SHP77 (cell line): ENCODE data around the gene JPH2.

Experiments used
- DNase-seq, 2 experiments: peaks; one replicate each; lab custom pipeline; 2025; lab: John Stamatoyannopoulos, UW

Gene JPH2

DNA sequence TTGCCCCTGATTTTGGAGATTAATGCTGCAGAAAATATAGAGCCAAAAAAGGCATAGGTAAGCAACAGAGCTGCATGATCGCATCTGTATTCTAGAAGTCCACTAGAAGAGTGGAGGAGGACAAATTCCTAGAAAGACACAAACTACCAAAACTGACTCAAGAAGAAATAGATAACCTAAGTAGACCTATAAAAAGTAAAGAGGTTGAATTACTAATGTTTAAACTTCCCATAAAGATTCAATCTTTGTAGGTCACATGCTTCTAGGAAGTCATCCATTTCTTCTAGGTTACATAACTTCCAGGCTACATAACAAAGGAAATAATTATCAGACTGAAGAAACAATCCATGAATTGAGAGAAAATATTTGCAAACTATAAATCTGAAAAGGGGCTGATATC is 84.4 kb downstream of the JPH2 start:
- DNase-seq = no peak

DNA sequence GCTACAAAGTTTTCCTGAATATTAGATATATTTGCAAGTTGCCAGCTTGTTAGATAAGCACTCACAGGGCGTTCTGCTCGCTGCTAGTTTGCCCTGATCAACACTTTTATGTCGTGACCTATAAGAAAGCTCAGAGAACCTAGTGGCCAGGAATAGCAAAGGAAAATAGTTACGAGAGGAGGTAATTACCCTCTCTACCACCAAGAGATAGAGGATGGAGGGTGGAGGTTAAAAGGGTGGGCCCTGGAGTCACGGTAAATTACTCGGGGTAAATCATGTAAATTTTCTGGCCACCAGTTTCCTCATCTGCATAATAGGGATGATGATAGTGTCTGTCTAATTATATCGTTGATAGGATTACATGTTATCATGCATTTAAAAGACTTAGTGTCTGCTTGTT is 87.2 kb downstream of the JPH2 start:
- DNase-seq = no peak

DNA sequence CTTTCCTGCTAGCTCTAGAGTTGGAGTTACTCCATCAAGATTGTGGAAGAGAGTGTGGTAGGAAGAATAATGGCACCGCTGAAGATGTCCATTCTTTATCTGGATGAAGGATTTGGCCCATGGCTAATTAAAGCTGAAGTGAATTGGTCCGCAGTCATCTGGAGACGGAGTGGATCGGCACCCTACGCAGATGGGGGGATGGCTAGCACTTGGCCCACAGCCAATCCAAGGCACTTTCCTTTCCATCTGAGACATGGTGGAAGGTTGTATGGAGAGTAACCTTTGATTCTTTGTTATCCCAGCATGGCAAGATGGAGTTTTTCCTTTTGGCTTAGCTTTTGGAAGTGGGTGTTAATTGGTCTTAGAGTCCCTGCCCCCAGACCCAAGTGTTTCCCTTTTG is 88.3 kb downstream of the JPH2 start:
- no peak for DNase-seq

DNA sequence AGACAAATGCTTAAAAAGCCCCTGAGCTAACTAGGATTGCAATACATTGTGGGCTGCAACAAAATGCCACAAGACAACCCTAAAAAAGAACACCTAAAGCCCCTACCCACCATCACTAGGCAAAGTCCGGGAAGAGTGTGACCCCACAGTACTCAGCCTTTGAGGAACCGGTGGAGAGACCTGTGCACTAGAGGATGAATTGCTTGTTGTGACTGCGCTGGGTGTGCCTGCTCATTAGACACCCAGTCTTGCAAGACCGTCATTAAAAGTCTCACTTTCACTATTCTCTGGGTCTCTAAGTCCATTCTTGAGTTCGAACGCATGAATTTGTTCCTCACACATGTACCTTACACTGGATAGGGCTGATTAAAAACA is 88.7 kb downstream of the JPH2 start:
- DNase-seq = no peak

DNA sequence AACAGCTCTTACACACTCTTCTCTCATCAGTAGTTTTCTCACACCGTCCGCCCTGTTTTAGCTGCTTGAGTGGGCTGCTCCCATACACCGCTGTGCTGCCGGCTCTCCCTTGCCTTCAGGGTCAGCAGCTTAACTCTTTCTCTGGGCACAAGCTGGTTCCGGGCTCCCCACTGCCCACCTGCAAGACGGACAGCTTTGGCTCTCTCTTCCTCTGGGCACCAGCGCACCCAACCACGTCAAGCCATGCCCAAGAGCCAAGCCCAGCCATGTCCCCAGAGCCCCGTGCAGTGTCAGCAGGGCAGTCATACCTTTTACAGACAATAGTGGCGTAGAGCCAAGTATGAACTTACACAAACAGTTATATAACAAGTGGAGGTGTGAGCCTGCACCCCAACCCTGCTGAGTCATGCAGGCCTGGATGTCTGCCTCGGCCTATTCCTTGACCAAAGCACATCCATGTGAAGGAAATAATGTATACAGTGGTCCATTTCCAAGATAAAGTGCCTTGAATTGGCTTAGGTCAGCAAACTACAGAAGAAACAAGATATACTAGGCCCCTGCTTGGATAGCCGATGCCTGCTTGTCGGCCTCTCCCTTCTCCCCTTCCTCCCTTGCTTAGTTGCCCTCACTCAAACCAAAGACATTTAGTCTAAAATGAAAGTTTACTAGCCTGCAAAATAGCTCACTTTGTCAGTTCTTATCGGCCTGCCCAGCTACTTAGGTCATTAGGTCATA is 89.3 kb downstream of the JPH2 start:
- DNase-seq = no peak

DNA sequence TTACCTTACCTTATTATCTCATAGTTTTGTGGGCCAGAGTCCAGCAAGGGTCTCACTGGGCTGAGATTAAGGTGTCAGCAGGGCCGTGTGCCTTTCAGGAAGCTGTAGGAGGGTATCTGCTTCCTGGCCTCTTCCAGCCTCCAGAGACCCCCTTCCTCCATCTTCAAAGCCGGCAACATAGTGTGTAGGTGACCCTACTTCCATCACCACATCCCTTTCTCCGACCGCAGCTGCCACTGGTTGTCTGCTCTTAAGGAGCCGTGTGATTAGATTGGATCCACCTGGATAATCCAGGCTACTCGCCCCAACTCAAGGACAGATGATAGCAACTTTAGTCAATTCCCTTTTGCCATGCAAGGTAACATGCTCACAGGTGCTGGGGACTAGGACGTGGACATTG is 91.2 kb downstream of the JPH2 start:
- DNase-seq = no peak

DNA sequence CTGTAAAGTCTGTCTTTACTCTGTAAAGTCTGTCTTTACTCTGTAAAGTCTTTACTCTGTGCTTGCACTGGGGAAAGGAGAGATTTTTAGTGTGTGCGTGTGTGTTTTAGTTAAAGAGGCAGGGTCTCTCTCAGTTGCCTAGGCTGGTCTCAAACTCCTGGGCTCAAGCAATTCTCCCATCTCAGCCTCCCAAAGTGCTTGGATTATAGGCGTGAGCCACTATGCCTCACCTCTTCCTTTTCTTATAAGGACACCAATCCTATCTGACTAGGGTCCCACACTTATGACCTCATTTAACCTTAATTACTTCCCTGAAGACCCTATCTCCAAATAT is 93.8 kb downstream of the JPH2 start:
- no peak for DNase-seq

DNA sequence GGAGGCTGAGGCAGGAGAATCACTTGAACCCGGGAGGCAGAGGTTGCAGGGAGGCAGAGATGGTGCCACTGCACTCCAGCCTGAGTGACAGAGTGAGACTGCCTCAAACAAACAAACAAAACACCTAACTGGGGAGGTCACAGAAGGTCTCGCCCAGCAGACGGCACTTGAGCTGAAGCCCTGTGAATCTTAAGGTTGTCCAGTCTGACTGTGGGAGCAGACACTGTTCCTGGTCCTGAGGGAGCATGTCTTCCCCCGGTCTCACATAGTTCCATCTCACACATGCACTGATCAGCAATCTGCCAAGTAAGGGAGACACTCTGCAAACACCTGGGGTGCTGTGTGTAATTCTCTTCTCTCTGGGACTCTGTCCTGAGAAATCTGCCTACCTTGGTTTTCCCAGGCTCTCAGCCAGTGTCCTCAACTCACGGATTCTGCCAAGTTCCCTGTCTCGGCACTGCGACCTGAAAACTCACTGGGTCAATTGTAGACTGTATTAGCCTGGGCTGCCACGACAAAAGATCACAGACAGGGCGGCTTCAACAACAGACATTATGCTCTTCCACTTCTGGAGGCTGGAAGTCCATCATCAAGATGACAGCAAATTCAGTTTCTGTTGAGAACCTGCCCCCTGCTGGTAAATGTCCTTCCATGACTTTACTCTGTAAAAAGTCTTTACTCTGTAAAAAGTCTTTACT is 94.3 kb downstream of the JPH2 start:
- peak; percentile 17 to 61 for DNase-seq

DNA sequence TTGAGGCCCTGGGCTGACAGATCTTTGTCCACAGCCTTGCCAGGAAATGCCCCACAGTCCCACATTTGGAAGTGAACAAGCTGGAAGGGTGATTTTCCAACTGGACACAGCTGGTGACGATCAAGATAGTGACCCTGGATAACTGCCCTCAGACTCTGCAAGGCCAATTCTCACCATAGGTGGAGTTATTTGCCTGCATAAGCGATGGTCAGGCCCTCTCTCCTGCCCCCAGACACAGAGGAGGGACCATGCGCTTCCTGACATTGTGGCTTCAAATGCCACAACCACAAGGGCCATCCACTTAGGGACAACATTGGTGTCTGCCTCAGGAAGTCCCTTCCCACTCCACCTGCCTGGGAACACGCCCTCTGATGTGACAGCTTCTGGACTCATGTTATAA is 96.0 kb downstream of the JPH2 start:
- DNase-seq = no peak

DNA sequence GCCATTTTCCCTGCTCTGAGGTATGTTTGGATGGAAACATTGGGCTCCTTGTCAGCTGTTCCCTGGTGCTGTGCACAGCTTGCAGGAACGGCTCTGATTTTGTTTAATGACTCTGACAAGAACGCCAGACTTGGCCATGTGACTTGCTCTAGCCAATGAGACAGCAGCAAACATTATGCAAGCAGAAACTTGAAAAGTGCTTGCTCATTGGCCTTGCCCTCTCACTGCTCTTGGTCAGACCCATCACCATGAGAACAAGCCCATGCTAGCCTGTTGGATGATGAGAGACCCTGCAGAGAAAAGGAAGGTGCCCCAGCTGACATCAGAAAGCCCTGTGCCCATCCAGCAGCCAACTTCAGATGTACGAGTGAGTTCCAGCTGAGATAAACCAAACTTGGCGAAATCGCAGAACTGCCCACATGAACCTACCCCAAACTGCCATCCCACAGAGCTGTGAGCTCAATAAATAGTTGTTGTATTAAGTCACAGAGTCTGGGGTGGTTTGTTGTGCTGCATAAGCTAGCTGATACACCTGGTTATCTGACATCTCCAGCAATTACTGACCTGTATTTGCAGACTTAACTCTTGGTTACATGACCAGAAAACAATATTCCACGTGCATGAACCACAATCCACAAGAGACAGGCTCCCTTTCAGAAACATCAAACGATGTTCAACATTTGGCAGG is 96.9 kb downstream of the JPH2 start:
- peak; percentile 56 to 69 for DNase-seq

DNA sequence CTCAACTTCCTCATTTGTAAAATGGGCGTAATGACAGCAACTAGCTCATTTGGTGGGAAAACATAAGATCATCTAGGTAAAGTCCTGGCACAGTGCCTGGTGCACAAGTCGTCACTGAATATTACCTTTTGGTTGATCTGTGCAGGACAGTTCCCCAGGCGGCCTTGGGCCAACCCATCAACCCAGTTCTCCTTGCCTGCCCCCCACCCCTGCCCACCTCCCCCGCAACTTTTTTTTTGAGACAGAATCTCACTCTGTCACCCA is 99.2 kb downstream of the JPH2 start:
- DNase-seq = no peak

DNA sequence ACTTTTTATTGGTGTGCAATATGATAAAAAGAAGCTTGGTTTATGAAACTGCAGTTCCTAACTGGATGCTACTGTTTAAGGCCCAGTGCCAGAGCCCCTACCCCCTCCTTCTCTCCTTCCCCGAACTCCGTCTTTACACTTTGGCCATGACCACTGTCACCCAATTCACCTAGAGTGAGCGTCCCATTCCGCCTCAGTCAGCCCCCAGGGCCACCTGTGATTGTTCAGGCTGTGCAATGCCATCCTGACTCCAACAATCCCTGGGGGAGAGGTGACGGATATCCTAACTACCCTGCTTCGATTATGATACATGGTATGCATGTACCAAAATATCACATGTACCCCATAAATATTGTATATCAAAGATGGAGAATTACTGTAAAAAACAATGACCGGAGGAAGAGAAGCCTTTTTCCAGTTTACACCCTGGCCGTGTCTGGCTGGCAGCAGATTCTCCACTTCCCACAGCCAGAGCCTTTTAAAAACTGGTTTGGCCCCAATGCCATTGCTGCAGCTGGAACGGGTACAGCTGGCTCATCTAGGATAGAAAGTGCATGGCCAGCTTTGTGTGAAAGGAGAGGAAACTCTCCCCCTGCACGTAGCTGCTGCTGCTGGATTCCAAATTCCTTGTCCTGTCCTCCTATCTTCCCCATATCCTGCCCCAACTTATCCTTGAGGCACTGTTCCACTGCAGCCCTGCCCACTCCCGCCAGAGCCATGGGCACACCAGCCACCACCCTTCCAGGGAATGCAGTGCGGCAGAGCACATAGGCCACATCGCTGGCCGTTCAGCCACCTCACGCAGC is 99.7 kb downstream of the JPH2 start:
- no peak for DNase-seq

DNA sequence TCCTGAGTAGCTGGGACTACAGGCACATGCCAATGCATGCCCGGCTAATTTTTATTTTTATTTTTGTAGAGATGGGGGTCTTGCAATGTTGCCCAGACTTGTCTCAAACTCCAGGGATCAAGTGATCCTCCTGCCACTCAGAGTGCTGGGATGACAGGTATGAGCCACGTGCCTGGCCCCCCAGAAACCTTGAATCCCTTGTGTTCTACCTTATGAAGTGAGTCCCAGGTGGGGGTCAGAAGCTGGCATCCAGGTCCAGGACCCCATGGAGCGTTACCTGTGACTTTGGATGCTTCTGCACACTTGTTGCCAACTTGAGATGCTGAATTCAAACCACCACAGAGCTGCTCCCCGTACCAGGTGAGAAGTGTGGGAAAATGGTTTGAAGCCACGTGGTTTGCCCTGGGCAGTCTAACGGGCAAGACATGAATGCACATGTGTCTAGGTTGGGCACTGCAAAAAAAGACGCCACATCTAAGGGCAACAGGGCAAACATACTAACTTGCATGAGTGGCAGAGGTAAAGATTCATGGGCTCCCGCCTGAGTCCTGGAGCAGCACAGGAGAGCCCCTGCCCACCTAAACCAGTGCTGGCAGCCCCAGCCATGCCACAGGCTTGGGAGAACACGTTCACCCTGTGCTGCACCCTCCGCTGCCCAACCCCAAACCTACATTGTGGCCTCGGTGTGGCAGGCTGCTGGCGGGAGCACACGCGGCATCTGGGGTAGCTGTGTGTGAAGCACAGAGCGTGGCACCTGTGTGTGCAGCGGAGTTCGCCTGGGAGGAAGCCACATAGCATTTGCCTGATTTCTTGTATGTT is 101.2 kb downstream of the JPH2 start:
- DNase-seq = no peak

DNA sequence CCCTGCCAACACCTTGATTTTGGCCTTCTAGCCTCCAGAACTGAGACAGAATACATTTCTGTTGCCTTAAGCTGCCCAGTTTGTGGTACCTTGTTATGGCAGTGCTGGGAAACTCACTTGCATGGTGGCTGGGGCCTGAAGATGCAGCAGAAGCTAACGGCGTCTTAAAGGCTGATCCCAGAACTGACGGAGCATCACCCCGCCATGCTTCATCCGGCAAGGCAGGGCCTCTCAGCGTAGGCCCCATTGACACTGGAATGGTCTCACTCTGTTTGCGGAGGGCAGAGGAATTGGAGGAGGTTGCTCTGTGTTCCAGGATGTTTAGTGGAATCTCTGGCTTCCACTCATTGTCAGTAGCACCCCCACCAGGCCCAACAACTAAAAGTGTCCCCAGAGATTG is 102.1 kb downstream of the JPH2 start:
- DNase-seq = no peak

DNA sequence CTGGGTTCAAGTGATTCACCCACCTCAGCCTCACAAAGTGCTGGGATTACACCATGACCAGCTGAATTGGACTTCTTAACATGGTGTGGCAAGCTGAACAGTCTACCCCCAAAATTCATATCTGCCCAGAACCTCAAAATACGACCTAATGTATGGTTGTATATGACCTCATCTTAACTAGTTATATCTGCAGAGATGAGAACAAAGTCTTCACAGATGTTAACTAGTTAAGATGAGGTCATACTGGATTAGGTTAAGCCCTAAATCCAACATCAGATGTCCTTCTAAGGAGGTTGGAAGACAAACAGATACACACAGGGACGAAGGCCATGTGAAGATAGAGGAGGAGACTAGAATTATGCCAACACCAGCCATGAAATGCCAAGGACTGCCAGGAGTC is 102.5 kb downstream of the JPH2 start:
- DNase-seq = no peak

DNA sequence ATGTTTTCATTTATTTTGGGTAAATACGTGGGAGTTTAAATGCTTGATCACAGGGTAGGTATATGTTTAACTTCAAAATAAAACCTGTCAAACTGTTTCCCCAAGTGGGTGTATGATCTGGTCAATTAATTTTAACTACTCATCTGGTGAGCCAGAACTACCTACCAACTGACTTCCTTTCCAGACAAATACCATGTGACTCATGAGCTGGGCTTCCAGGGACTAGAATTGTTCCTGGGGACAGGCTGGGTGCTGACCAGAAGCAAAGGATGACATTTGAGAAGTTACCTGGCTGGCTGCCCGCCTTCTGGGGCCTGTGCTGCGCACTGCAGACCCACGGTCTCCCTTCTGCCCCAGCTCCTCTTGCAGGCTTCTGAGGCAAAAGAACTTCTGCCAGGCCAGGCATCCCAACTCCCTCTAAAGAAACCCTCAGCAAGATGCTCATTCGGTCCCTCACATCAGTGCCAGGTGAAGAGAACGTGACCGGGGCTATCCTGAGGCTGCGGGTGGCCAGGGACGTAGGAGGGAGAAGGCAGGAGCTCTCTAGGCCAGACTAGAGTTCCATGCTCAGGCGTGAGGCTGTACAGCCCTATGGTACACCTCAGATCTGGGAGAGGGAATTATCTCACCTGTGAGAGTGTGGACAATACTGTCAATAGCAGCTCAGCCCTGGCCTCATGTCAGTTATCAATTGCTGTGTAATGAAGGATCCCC is 103.6 kb downstream of the JPH2 start:
- DNase-seq = peak; percentile 54 to 63

DNA sequence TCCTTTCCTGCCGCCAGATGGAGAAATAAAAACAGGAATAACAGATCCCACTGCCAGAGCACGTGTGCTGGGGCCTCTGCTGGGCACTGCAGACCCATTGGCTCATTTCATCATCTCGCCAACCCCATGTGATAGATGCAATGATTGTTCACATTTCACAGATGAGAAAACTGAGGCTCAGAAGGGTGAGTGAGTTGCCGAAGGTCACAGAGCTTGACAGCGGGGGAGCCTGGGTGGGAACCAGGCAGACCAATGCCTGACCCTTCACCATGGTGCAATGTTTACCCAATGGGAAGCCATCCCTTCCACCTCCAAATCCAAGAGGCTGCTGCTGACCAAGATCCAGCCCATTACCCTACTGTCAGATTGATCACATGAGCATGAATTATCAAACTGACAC is 105.1 kb downstream of the JPH2 start:
- no peak for DNase-seq

DNA sequence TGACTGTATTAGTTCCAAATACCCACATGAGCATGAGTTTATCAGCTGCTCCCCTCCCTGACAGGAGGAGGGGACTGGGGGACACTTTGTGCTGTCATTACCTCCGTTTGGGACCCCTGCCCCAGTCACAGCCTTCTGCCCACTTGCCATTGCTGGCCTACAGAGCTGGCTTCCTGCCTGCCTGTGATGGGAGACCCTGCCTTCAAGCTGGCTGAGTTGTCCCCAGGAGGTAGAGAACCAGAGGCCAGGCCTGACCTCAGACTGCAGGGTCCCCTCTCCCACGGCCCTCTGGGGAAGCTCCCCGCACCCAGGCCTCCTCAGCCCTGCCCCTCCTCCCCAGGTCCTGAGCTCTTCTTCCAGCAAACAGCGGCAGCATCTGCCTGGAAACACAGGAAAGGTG is 105.5 kb downstream of the JPH2 start:
- DNase-seq = no peak

DNA sequence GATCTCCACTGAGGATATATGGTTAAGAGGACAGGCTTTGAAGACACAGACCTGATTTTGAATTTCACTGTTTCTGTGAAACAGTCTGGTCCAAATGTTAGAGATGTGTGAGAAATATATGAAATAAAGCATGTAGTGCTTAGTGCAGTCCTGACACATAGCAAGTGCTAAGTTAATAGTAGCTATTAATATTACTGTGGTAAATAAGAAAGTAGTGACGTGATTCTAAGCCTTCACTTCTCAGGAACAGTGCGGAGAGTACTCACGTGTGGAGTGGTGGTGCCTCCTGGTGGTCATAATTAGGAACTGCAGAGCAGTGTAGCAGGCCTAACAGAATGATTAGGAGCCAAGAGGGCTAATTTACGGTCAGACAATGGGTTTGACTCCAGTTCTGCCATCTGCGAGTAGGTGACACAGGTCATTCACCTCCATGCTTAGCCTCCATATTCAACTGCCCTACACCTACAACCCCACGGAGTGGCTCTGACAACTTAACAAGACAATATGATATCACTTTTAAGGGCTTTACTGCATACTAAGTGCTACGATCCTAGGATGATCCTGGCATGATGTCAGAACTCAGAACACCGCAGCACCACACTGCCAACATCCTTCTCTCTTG is 106.2 kb downstream of the JPH2 start:
- peak; percentile 59 to 68 for DNase-seq

DNA sequence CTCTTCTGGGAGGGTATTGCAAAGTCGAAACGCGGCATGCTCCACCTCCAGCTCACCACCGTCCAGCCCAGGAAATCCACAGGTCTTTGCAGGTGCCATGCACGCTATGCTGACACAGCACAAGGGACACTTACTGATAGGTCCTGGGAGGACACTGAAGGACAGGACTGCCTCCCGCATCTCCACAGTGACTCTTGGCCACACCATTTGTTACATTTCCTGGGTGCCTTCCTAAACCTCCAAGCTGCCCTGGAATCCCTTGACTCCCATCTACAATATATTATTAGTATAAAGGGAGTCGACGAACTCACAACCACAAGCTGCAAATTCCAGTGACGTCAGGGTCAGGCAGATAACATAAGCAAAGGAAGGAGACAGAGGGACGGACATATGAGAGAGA is 106.9 kb downstream of the JPH2 start:
- DNase-seq = no peak

DNA sequence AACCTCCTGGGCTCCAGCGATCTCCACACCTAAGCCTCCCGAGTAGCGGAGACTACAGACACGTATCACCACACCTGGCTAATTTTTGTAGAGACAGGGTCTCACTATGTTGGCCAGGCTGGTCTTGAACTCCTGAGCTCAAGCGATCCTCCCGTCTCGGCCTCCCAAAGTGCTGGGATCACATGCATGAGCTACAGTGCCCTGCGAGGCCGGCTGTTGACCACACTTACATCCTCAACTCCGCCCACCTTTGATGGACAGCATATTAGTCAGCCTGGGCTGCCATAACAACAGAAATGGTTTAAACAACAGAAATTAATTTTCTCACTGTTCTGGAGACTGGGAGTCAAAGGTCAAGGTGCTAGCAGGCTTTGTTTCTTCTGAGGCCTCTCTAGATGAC is 107.7 kb downstream of the JPH2 start:
- DNase-seq = no peak
